Vein endothelial cell (primary cell): Measurements from ENCODE around the gene GGT7. TPM values are rescaled to one million over a fixed set of nuclear protein-coding genes. Genes with fewer than 3 reads are reported as not detected.

Experiments
- total RNA-seq: library from RNA; depleted of rRNA; stranded (reverse); fragments of >200 nt; gene quantifications from 2 replicates; pipeline ENCODE4 v1.2.3, GENCODE V29; 2012

The GGT7 gene
- total RNA-seq: 2.4 and 2.9 TPM in 2 replicates

GRCh38 chr20:34872622-34873224 is at the start of gene GGT7:
Gene GGT7 (minus strand): TSS chr20:34872856. CDS start chr20:34872815, 41 bp downstream.

GRCh38 chr20:34876406-34877282 is 4.0 kb upstream of the GGT7 start, which contains the start of gene ACSS2:
Gene ACSS2 (plus strand): TSS chr20:34876612. CDS start chr20:34876646, 34 bp downstream.

GRCh38 chr20:34825530-34826362 is 46.9 kb downstream of the GGT7 start, which contains the start of gene NCOA6:
Gene NCOA6 (minus strand): TSS chr20:34825651. CDS start chr20:34782355, 43,296 bp downstream.

Other genes starting within 250 kb of the GGT7 start
- gene PIGU, start 195.8 kb downstream of the GGT7 start, total RNA-seq: 10.8 and 14.4 TPM in 2 replicates
- gene TP53INP2, start 168.5 kb downstream of the GGT7 start, total RNA-seq: 6.2 and 8.9 TPM in 2 replicates
- gene NCOA6, start 47.2 kb downstream of the GGT7 start, total RNA-seq: 9.1 and 10.2 TPM in 2 replicates
- gene ACSS2, start 3.8 kb upstream of the GGT7 start, total RNA-seq: 37.0 and 40.5 TPM in 2 replicates
- 53.8 and 53.9 TPM in 2 replicates for gene GSS, start 83.0 kb upstream of the GGT7 start, total RNA-seq
- not detected in 2 replicates for gene MYH7B, start 83.0 kb upstream of the GGT7 start, total RNA-seq
- gene TRPC4AP, start 220.0 kb upstream of the GGT7 start, total RNA-seq: 105 and 132 TPM in 2 replicates